Epithelial cell of esophagus (primary cell): ENCODE data around the gene ACRBP.
A peak's percentile ranks its signal among the peaks of the same experiment; 100 is the strongest.
"Not testable (repeated sequence)": the region's sequence is repeated elsewhere in the genome, so short reads cannot be mapped to it uniquely, and the experiment has no call there.

Experiments
- DNase-seq: peaks from one replicate; pipeline ENCODE4 v3.0.0; 2010; ENCODE audit warnings: low read depth
- H3K4me3 ChIP-seq: 2 replicates; pipeline ENCODE4 v1.5.1; 2011; ENCODE audit warnings: mild to moderate bottlenecking, low read length, control low read depth
- CTCF ChIP-seq: IDR thresholded peaks from 2 replicates; pipeline ENCODE4 v1.5.1; 2011; ENCODE audit warnings: low read depth, mild to moderate bottlenecking, low read length, control low read depth, inconsistent platforms; ENCODE audit not compliant: insufficient read depth; ENCODE audit errors: missing control alignments

Gene ACRBP

GRCh38 chr12:6604259-6605029 is 42.8 kb downstream of the ACRBP start:
- DNase-seq: no peak
- peak overlapping the region; percentile 73 for H3K4me3 ChIP-seq
- no peak for TF ChIP-seq CTCF

- no peak overlapping the region for H3K4me3 ChIP-seq
- DNase-seq: peak; percentile 16
- no peak for TF ChIP-seq CTCF
Measured at GRCh38 chr12:6603095-6603567, 44.1 kb downstream of the ACRBP start.

GRCh38 chr12:6602526-6602925 is 44.7 kb downstream of the ACRBP start:
- no peak for DNase-seq
- no peak overlapping the region for H3K4me3 ChIP-seq
- TF ChIP-seq CTCF: no peak

- not testable (repeated sequence) for DNase-seq, H3K4me3 ChIP-seq
Measured at GRCh38 chr12:6595673-6596072, 51.6 kb downstream of the ACRBP start.

- TF ChIP-seq CTCF: no peak
- H3K4me3 ChIP-seq: no peak overlapping the region
- DNase-seq: no peak
Measured at GRCh38 chr12:6592087-6592486, 55.1 kb downstream of the ACRBP start.
